ENCODE data around the gene ISM2. TPM values are rescaled to one million over a fixed set of nuclear protein-coding genes. Genes with fewer than 3 reads are reported as not detected.
"Not testable (repeated sequence)": the region's sequence is repeated elsewhere in the genome, so short reads cannot be mapped to it uniquely, and the experiment has no call there.

ISM2 gene
- total RNA-seq, 4 donors from 2014 or later = not detected

DNA sequence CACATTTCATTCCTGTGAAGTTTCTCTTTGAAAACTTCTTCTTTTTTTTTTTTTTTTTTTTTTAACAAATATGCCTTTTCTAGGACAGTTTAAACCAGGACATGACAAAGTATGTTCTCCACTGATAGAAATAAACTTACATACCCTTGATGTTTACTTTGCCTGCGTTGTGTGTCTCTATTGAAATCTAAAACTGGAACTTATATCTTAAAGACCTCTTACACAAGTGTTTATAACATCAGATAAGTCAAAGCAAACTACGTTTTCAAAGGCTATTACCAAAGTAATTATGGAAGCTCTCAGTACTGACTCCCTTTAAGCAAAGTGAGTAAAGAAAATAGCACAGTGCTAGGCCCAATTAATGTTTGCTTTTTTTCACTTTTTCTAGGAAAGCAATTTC lies 30.6 kb upstream of the ISM2 start:
- WGBS = 94% methylated on average over 2 of the region's 2 CpGs
- TF ChIP-seq POLR2AphosphoS5 (IDR thresholded peaks at IDR 0.05) (no peak), POLR2A (IDR thresholded peaks at IDR 0.05) (no peak), EP300 (IDR thresholded peaks at IDR 0.05) (no peak)
- TF ChIP-seq, protein P1, sequence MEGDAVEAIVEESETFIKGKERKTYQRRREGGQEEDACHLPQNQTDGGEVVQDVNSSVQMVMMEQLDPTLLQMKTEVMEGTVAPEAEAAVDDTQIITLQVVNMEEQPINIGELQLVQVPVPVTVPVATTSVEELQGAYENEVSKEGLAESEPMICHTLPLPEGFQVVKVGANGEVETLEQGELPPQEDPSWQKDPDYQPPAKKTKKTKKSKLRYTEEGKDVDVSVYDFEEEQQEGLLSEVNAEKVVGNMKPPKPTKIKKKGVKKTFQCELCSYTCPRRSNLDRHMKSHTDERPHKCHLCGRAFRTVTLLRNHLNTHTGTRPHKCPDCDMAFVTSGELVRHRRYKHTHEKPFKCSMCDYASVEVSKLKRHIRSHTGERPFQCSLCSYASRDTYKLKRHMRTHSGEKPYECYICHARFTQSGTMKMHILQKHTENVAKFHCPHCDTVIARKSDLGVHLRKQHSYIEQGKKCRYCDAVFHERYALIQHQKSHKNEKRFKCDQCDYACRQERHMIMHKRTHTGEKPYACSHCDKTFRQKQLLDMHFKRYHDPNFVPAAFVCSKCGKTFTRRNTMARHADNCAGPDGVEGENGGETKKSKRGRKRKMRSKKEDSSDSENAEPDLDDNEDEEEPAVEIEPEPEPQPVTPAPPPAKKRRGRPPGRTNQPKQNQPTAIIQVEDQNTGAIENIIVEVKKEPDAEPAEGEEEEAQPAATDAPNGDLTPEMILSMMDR (IDR thresholded peaks at IDR 0.05) = no peak

DNA sequence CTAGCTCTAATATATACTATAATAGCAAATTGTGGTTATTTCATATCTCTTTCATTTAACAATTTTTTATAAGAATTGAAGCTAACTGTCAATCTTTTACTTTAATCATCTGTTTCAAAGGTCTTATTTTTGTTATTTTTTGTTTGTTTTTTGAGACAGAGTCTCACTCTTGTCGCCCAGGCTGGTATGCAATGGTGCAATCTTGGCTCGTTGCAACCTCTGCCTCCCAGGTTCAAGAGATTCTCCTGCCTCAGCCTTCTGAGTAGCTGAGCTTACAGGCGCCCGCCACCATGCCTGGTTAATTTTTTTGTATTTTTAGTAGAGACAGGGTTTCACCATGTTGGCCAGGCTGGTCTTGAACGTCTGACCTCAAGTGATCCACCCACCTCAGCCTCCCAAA lies 30.1 kb upstream of the ISM2 start:
- 92% methylated on average over 5 of the region's 5 CpGs for WGBS
- not testable (repeated sequence) for DNase-seq (ENCODE audit: low spot score in 2 of 2); H3K27ac ChIP-seq; H3K27me3 ChIP-seq; H3K4me3 ChIP-seq; H3K9me3 ChIP-seq; H3K36me3 ChIP-seq; H3K4me1 ChIP-seq

More for the DNA sequence above, 30.6 kb upstream of the ISM2 start:
- H3K4me1 ChIP-seq = no peaks in the 10 kb centered on the region
- no peak for DNase-seq (ENCODE audit: low spot score in 2 of 2)
- peaks cover 4% of the 10 kb centered on the region for H3K36me3 ChIP-seq
- H3K9me3 ChIP-seq = no peaks in the 10 kb centered on the region
- no peak overlapping the region for H3K4me3 ChIP-seq
- H3K27ac ChIP-seq = no peak overlapping the region
- H3K27me3 ChIP-seq = no peaks in the 10 kb centered on the region

GRCh38 chr14:77526266-77526665 lies 27.6 kb upstream of the ISM2 start:
- 67% methylated on average over 1 of the region's 1 CpG for WGBS
- Histone ChIP-seq H3K27ac (no peak overlapping the region), H3K27me3 (no peaks in the 10 kb centered on the region), H3K36me3 (peaks cover 12% of the 10 kb centered on the region), H3K9me3 (no peaks in the 10 kb centered on the region), H3K4me1 (no peaks in the 10 kb centered on the region), H3K4me3 (no peak overlapping the region)
- DNase-seq (ENCODE audit: low spot score in 2 of 2) = no peak
- TF ChIP-seq POLR2A (IDR thresholded peaks at IDR 0.05) (no peak), EP300 (IDR thresholded peaks at IDR 0.05) (no peak)
- TF ChIP-seq, protein P1 (IDR thresholded peaks at IDR 0.05) = no peak

- Histone ChIP-seq H3K4me1 (no peaks in the 10 kb centered on the region), H3K9me3 (no peaks in the 10 kb centered on the region), H3K4me3 (no peak overlapping the region), H3K27me3 (no peaks in the 10 kb centered on the region), H3K27ac (no peak overlapping the region), H3K36me3 (peaks cover 24% of the 10 kb centered on the region)
- WGBS = 93% methylated on average over 6 of the region's 6 CpGs
- no peak for DNase-seq (ENCODE audit: low spot score in 2 of 2)
- TF ChIP-seq POLR2AphosphoS5 (IDR thresholded peaks at IDR 0.05) = no peak
- no peak for TF ChIP-seq POLR2A (IDR thresholded peaks at IDR 0.05)
- TF ChIP-seq, protein P1 (IDR thresholded peaks at IDR 0.05) = no peak
- no peak for TF ChIP-seq EP300 (IDR thresholded peaks at IDR 0.05)
Measured at GRCh38 chr14:77524536-77524935, 25.9 kb upstream of the ISM2 start.

- TF ChIP-seq POLR2A (IDR thresholded peaks at IDR 0.05) = no peak
- no peak for TF ChIP-seq POLR2AphosphoS5 (IDR thresholded peaks at IDR 0.05)
- TF ChIP-seq EP300 (IDR thresholded peaks at IDR 0.05) = no peak
- H3K4me3 ChIP-seq = no peak overlapping the region
- DNase-seq (ENCODE audit: low spot score in 2 of 2) = no peak
- no peaks in the 10 kb centered on the region for H3K9me3 ChIP-seq
- H3K27ac ChIP-seq = no peak overlapping the region
- peaks cover 36% of the 10 kb centered on the region for H3K36me3 ChIP-seq
- no peaks in the 10 kb centered on the region for H3K4me1 ChIP-seq
- H3K27me3 ChIP-seq = no peaks in the 10 kb centered on the region
- WGBS = 93% methylated on average over 3 of the region's 3 CpGs
Measured at GRCh38 chr14:77523109-77523508, 24.5 kb upstream of the ISM2 start.

DNA sequence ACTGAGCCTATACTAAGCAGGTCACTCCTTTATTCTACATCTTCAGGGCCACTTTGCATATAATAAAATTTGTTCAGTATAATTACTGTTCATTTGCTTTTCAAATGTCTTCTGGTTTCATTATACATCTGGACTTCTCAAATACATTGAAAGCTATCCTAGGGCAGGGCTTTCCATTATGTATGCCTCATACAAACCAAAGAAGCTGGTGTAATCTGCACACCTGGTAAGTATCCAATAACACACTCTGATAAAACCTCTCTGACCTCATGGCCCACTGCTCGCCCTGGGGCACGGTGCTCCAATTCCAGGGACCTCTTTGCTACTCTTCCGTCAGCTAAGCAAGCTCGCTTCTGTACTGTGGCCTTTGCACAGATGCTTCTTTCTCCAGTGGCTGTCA lies 21.9 kb upstream of the ISM2 start:
- no peaks in the 10 kb centered on the region for H3K4me1 ChIP-seq
- no peak for TF ChIP-seq POLR2A (IDR thresholded peaks at IDR 0.05)
- TF ChIP-seq, protein P1 (IDR thresholded peaks at IDR 0.05) = no peak
- no peak for TF ChIP-seq POLR2AphosphoS5 (IDR thresholded peaks at IDR 0.05)
- no peak for TF ChIP-seq EP300 (IDR thresholded peaks at IDR 0.05)

More for the DNA sequence above, 21.9 kb upstream of the ISM2 start:
- WGBS = 93% methylated on average over 4 of the region's 4 CpGs
- H3K27ac ChIP-seq = no peak overlapping the region
- H3K27me3 ChIP-seq = no peaks in the 10 kb centered on the region
- peaks cover 53% of the 10 kb centered on the region for H3K36me3 ChIP-seq
- DNase-seq (ENCODE audit: low spot score in 2 of 2) = no peak
- no peaks in the 10 kb centered on the region for H3K9me3 ChIP-seq
- H3K4me3 ChIP-seq = no peak overlapping the region
